Measurements from ENCODE around the gene NOMO2.
A peak's percentile ranks its signal among the peaks of the same experiment; 100 is the strongest.
"Not testable (repeated sequence)": the region's sequence is repeated elsewhere in the genome, so short reads cannot be mapped to it uniquely, and the experiment has no call there.

The NOMO2 gene

GRCh38 chr16:18561727-18562314 lies at the start of gene NOMO2:
Gene NOMO2, minus strand, starts transcription at chr16:18562097. Its CDS starts 57 bp downstream, at chr16:18562040.
- not testable (repeated sequence) for H3K9me3 Mint-ChIP-seq (ENCODE audit: low read depth); H3K27ac Mint-ChIP-seq; H3K36me3 Mint-ChIP-seq; H3K27me3 Mint-ChIP-seq
- Mint-ChIP-seq H3K4me3 (peak within 1 kb of the TSS; percentile 73), H3K4me1 (ENCODE audit: low read depth) (peaks cover 16% of the 10 kb centered on the region)

- H3K36me3 Mint-ChIP-seq; H3K4me1 Mint-ChIP-seq (ENCODE audit: low read depth); H3K4me3 Mint-ChIP-seq; H3K27ac Mint-ChIP-seq; H3K27me3 Mint-ChIP-seq; H3K9me3 Mint-ChIP-seq (ENCODE audit: low read depth): not testable (repeated sequence)
Measured at GRCh38 chr16:18610147-18610803, 48.4 kb upstream of the NOMO2 start.

GRCh38 chr16:18608271-18608670 lies 46.4 kb upstream of the NOMO2 start:
- H3K4me3 Mint-ChIP-seq; H3K27ac Mint-ChIP-seq; H3K9me3 Mint-ChIP-seq (ENCODE audit: low read depth); H3K4me1 Mint-ChIP-seq (ENCODE audit: low read depth); H3K36me3 Mint-ChIP-seq; H3K27me3 Mint-ChIP-seq: not testable (repeated sequence)

- not testable (repeated sequence) for H3K4me1 Mint-ChIP-seq (ENCODE audit: low read depth); H3K9me3 Mint-ChIP-seq (ENCODE audit: low read depth); H3K27ac Mint-ChIP-seq; H3K27me3 Mint-ChIP-seq; H3K36me3 Mint-ChIP-seq; H3K4me3 Mint-ChIP-seq
Measured at GRCh38 chr16:18603572-18604246, 41.8 kb upstream of the NOMO2 start.

GRCh38 chr16:18598582-18598981 lies 36.7 kb upstream of the NOMO2 start:
- H3K36me3 Mint-ChIP-seq; H3K9me3 Mint-ChIP-seq (ENCODE audit: low read depth); H3K27ac Mint-ChIP-seq; H3K4me1 Mint-ChIP-seq (ENCODE audit: low read depth); H3K27me3 Mint-ChIP-seq; H3K4me3 Mint-ChIP-seq: not testable (repeated sequence)

GRCh38 chr16:18597734-18598133 lies 35.8 kb upstream of the NOMO2 start:
- H3K27ac Mint-ChIP-seq; H3K9me3 Mint-ChIP-seq (ENCODE audit: low read depth); H3K4me1 Mint-ChIP-seq (ENCODE audit: low read depth); H3K4me3 Mint-ChIP-seq; H3K27me3 Mint-ChIP-seq; H3K36me3 Mint-ChIP-seq: not testable (repeated sequence)

- not testable (repeated sequence) for H3K36me3 Mint-ChIP-seq; H3K27me3 Mint-ChIP-seq; H3K27ac Mint-ChIP-seq; H3K4me3 Mint-ChIP-seq; H3K9me3 Mint-ChIP-seq (ENCODE audit: low read depth); H3K4me1 Mint-ChIP-seq (ENCODE audit: low read depth)
Measured at GRCh38 chr16:18597319-18597718, 35.4 kb upstream of the NOMO2 start.

- H3K27me3 Mint-ChIP-seq; H3K4me3 Mint-ChIP-seq; H3K36me3 Mint-ChIP-seq; H3K4me1 Mint-ChIP-seq (ENCODE audit: low read depth); H3K9me3 Mint-ChIP-seq (ENCODE audit: low read depth); H3K27ac Mint-ChIP-seq: not testable (repeated sequence)
Measured at GRCh38 chr16:18595796-18596195, 33.9 kb upstream of the NOMO2 start.

- H3K27me3 Mint-ChIP-seq; H3K9me3 Mint-ChIP-seq (ENCODE audit: low read depth); H3K4me3 Mint-ChIP-seq; H3K4me1 Mint-ChIP-seq (ENCODE audit: low read depth); H3K36me3 Mint-ChIP-seq; H3K27ac Mint-ChIP-seq: not testable (repeated sequence)
Measured at GRCh38 chr16:18594880-18595279, 33.0 kb upstream of the NOMO2 start.

- H3K27ac Mint-ChIP-seq; H3K9me3 Mint-ChIP-seq (ENCODE audit: low read depth); H3K4me1 Mint-ChIP-seq (ENCODE audit: low read depth); H3K36me3 Mint-ChIP-seq; H3K27me3 Mint-ChIP-seq; H3K4me3 Mint-ChIP-seq: not testable (repeated sequence)
Measured at GRCh38 chr16:18593904-18594303, 32.0 kb upstream of the NOMO2 start.

- H3K36me3 Mint-ChIP-seq; H3K4me3 Mint-ChIP-seq; H3K27ac Mint-ChIP-seq; H3K9me3 Mint-ChIP-seq (ENCODE audit: low read depth); H3K27me3 Mint-ChIP-seq; H3K4me1 Mint-ChIP-seq (ENCODE audit: low read depth): not testable (repeated sequence)
Measured at GRCh38 chr16:18592982-18593381, 31.1 kb upstream of the NOMO2 start.

GRCh38 chr16:18591908-18592307 lies 30.0 kb upstream of the NOMO2 start:
- H3K4me3 Mint-ChIP-seq; H3K9me3 Mint-ChIP-seq (ENCODE audit: low read depth); H3K27ac Mint-ChIP-seq; H3K4me1 Mint-ChIP-seq (ENCODE audit: low read depth); H3K27me3 Mint-ChIP-seq; H3K36me3 Mint-ChIP-seq: not testable (repeated sequence)

GRCh38 chr16:18591441-18591840 lies 29.5 kb upstream of the NOMO2 start:
- not testable (repeated sequence) for H3K27me3 Mint-ChIP-seq; H3K4me1 Mint-ChIP-seq (ENCODE audit: low read depth); H3K9me3 Mint-ChIP-seq (ENCODE audit: low read depth); H3K4me3 Mint-ChIP-seq; H3K27ac Mint-ChIP-seq; H3K36me3 Mint-ChIP-seq

- H3K4me1 Mint-ChIP-seq (ENCODE audit: low read depth); H3K36me3 Mint-ChIP-seq; H3K27ac Mint-ChIP-seq; H3K27me3 Mint-ChIP-seq; H3K4me3 Mint-ChIP-seq; H3K9me3 Mint-ChIP-seq (ENCODE audit: low read depth): not testable (repeated sequence)
Measured at GRCh38 chr16:18589806-18590205, 27.9 kb upstream of the NOMO2 start.

GRCh38 chr16:18586560-18587540 lies 25.0 kb upstream of the NOMO2 start:
- not testable (repeated sequence) for H3K9me3 Mint-ChIP-seq (ENCODE audit: low read depth); H3K27ac Mint-ChIP-seq; H3K36me3 Mint-ChIP-seq

More at GRCh38 chr16:18586560-18587540, 25.0 kb upstream of the NOMO2 start:
- not testable (repeated sequence) for H3K27me3 Mint-ChIP-seq; H3K4me1 Mint-ChIP-seq (ENCODE audit: low read depth); H3K4me3 Mint-ChIP-seq
